GM12892 (cell line): ENCODE results near the gene SUSD4.

ENCODE experiments used
- DNase-seq: peaks from one replicate; pipeline ENCODE4 v3.0.0; 2011; ENCODE audit not compliant: insufficient read length
- FAIRE-seq: peaks from 2 replicates; lab custom pipeline; 2011; peaks lifted over from hg19 to GRCh38; lab: Jason Lieb, UNC
- POLR2A ChIP-seq: IDR thresholded peaks from 2 replicates; pipeline ENCODE4 v1.6.1; 2011; ENCODE audit warnings: low read depth, low read length, control low read depth
- POLR2AphosphoS5 ChIP-seq: IDR thresholded peaks from 2 replicates; pipeline ENCODE4 v1.6.1; 2011; ENCODE audit warnings: low read depth, low read length, control low read depth
- TAF1 ChIP-seq: IDR thresholded peaks from 2 replicates; pipeline ENCODE4 v1.6.1; 2011; ENCODE audit warnings: low read depth, mild to moderate bottlenecking, control low read depth, low read length, borderline replicate concordance

The SUSD4 gene

DNA sequence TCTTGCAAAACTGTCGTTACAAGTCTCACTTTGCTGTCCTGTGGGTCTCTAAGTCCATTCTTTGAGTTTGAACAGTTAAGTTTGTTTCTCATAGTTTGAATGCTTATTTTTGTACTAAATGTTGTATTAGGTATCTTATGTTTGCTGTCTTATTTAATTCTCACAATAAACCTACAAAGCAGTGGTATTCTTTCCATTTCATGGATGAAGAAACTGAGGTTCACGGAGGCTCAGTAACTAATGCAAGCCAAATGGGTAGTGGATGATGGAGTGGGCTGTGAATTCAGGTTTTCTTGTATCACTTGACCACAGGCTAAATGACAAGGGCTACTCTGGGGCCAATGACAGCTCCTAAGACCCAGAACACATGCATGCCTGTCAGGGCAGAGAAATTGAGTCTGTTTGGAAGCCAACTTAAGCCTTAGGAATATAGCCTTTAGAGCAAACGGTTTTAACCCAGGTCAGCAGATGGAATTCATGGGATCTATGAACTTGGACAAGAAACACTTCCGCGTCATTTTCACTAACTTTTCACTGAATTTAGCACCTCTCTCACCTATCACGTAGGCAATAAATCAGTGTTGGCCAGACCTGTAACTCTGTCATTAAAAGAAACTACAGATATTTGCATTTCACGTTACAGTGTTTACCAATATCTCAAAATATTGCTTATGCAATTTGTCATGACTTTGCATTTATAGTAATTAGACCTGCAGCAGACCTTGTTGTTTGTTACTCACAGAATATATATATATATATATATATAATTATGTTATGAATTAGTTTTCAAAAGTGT lies 153.8 kb downstream of the SUSD4 start:
- no peak for FAIRE-seq
- TF ChIP-seq POLR2AphosphoS5, result no peak
- no peak for TF ChIP-seq TAF1
- no peak for TF ChIP-seq POLR2A
- no peak for DNase-seq

DNA sequence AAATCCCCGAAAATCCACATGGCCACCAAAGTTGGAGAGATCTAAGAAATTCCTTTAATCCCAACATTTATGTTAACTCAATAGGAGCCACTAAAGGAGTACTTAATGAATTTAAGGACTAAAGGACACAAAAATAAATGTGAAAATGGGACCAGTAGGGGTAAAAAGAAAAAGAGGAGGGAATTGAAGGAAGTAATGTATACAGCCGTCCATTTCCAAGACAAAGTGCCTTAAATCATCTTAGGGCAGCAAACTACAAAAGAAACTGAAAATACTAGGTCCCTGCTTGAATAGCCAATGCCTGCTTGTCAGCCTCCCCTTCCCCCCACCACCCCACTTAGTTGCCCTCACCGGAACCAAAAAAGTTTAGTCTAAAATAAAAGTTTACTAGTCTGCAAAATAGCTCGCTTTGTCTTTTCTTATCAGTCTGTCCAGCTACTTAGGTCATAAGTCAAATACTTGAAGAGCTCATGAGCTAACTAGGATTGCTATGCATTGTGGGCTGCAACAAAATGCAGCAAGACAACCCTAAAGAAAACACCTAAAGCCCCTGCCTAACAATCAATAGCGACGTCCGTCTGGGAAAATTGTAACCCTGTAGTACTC lies 154.6 kb downstream of the SUSD4 start:
- no peak for FAIRE-seq
- TF ChIP-seq POLR2AphosphoS5 (no peak), POLR2A (no peak), TAF1 (no peak)
- no peak for DNase-seq

DNA sequence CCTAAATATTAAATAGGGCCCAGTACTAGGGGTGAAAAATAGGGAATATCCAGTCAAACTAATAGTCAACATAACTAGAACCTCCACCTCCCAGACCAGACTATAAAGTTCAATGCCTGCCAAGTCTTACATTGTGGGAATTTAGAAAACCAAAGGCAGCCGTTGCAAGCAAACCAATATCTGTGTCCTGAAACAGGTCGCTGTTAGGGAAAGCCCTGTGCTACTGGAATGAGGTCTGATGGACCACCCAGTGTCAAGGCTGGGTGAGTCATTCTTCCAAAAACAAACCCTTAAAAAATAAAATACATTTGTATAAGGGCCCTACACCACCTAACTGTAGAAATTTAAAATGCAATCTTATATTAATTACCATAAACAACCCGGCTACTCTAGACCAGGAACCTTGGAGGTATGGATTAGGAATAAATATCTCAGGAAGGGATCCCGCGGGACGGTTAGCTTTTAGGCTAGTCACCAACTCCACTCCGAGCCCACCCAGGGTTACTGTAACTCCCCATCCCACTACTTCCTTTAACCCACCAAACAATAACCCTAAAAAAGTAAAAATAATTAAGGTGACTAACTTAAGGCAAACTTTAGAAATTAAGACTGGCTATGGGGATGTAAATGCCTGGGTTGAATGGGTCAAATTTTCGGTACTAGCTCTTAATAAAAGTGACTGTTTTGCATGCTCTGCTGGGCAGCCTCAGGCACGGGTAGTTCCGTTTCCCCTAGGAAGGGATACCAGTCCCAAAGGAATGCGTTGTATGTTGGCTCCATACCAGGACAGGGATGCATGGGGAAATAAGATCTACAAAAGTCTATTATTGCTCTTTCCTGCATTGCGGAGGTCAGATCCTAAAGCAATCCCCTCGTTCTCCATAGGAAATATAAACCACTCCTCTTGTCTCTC lies 155.6 kb downstream of the SUSD4 start:
- DNase-seq (no peak), FAIRE-seq (no peak)
- TF ChIP-seq POLR2AphosphoS5 (no peak), TAF1 (no peak), POLR2A (no peak)

DNA sequence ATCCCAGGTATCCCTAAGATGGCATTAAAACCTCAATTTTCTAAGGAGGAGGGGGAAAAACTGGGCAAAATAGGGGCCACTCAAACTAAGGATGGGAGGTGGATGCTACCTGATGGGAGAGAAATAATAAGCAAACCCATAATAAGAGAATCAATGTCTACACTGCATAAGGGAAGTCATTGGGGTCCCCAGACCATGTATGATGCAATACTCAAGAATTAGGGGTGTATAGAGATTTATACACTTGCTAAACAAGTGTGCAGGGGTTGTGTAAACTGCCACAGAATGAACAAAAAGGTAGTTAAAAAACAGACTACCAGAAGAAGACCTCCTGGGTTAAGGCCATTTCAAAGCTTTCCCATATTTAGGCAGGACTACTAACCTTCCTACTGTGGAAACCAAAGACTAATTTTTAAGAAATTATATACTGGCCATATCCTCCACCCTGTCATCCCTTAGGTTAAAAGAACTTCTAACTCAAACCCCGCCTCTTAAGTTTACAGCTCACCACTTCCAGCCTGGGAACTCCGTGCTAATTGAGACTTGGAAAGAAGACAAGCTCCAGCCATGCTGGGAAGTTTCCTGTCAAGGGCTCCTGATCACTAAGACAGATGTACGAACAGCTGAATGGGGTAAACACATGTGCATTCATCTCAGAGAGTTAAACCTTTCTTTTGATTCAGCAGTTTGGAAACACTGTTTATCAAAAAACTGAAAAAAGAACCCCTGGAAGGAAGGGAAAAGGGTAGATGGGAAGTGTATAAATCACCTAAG lies 156.5 kb downstream of the SUSD4 start:
- no peak for DNase-seq
- TF ChIP-seq TAF1 (no peak), POLR2A (no peak), POLR2AphosphoS5 (no peak)
- no peak for FAIRE-seq

DNA sequence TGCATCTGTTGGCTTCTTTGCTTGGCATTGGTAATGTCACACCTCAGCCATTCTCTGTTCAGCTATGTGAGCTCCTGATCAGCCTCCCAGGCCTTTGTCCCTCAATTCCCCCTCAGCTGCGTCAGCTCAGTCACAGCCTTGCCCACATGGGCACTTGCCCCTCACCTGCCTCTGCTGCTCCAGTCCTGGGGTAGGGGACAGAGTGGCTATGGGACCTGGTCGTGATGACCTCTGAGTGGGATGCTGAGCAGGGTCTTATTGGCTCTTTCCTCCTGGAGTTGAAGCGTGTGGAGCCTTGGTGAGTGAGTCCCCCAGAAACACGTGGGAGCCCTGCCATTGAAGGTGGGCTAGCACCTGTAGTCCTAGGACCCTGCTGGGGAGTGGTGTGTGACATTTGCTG lies 159.6 kb downstream of the SUSD4 start:
- FAIRE-seq (no peak), DNase-seq (no peak)
- no peak for TF ChIP-seq TAF1
- no peak for TF ChIP-seq POLR2AphosphoS5
- TF ChIP-seq POLR2A, result no peak

DNA sequence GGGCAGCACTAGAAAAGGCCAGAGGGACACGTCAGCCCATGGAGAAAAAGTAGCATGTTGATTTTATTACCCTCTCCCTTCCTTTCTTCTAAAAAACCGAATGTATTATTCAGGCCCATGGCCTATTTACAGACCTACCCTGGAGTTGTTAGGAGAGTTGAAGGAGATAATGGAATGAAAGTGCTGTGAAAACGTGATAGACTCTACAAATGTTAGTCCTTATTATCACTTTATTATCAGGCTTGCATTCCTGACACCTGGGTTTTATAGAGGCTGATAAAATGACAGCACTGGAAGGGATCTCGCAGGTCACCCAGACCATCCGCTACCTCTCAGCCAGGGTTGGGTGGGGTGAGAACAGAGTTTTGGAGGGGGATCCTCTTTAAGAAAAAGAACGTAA lies 160.3 kb downstream of the SUSD4 start:
- no peak for TF ChIP-seq POLR2AphosphoS5
- DNase-seq, result no peak
- FAIRE-seq, result no peak

DNA sequence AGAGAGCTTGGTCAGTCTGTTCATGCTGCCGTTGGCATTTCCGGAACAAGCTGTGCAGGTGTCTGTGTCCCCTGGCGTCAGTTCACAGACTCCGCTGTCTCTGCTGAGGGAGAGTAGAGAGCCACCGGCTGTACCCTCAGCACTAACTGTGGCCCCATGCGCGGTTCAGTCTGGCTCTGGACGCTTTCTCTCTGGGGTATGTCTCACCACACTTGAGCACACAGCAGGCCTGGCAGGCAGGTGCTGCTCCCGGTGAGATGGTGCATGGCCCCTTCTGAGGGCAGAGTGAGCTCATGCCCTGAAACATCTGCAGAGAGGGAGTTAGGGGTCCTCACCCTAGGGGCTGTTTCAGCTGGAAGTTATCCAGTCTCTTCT lies 161.0 kb downstream of the SUSD4 start:
- DNase-seq, result no peak
- no peak for FAIRE-seq
- TF ChIP-seq POLR2AphosphoS5, result no peak
- no peak for TF ChIP-seq POLR2A
- no peak for TF ChIP-seq TAF1

DNA sequence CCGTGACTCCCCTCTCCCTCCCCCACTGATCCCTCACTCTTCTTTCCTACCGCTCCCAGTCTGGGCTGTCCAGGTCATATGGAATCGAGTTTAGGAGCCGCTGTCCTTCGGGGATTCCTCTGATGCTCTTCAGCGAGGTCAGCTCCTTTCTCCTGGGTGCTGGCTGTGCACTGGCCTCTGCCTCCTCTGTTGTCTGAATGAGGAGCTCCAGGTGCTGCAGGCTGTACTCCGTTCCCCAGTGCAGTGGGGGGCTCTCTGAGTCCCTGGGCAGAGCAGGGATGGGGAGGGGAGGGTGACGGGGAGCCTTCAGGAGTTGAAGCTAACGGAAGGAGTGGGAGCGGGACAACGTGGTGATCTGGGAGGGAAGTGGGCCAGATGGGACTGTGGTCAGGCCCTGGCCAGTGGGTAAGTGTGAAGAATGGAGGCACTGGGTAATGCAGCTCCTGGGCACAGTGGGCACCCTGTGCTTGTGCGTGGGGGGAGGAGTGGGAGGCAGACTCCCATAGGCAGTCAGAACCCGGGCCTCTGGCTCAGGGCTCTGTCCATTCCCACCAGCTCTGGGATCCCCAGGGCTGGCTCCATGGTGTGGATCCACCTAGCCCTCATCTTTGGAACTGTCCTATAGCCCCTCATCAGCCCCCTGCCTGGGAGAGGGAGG lies 161.5 kb downstream of the SUSD4 start:
- TF ChIP-seq POLR2A (no peak), TAF1 (no peak), POLR2AphosphoS5 (no peak)
- FAIRE-seq, result no peak
- no peak for DNase-seq

DNA sequence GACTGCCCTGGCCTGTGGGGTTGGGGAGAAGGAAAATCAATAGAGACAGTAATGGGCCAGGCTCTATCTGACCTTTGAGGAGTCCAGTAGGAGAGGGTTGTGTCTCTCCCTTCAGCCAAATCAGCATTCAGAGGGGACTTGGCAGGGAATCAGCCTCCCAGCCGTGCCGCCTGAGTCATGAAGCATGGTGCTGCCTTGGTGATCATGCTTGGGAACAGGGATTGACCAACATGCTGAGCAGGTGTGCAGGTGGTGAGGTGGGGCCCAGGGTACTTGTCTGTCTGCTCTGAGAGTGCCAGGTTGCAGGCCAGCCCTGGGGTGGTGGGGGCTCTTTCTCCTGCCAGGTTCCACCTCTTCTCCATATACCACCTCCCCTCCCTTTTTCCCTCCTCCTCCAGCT lies 162.0 kb downstream of the SUSD4 start:
- TF ChIP-seq POLR2AphosphoS5, result no peak
- no peak for TF ChIP-seq TAF1
- no peak for TF ChIP-seq POLR2A
- DNase-seq (no peak), FAIRE-seq (no peak)

DNA sequence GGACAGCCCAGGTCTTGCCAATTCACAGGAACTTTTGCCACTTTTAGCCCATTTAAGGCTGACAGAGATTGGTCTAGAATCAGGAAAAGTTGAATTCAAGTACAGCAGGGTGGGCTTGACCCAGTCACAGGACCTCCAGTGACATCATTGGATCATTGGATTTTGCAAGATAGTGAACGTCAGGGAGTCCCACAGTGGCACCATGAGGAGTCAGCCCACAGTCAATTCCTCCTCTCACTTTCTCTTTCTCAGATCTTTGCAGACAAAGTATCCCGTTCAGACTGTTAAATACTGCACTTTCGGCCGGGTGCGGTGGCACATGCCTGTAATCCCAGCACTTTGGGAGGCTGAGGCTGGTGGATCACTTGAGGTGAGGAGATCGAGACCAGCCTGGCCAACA lies 163.1 kb downstream of the SUSD4 start:
- no peak for TF ChIP-seq POLR2AphosphoS5
- TF ChIP-seq TAF1, result no peak
- no peak for TF ChIP-seq POLR2A
- FAIRE-seq, result no peak

More for the DNA sequence above, 163.1 kb downstream of the SUSD4 start:
- DNase-seq, result no peak
